ENCODE measurements around the gene PPP3R1.

Gene PPP3R1

DNA sequence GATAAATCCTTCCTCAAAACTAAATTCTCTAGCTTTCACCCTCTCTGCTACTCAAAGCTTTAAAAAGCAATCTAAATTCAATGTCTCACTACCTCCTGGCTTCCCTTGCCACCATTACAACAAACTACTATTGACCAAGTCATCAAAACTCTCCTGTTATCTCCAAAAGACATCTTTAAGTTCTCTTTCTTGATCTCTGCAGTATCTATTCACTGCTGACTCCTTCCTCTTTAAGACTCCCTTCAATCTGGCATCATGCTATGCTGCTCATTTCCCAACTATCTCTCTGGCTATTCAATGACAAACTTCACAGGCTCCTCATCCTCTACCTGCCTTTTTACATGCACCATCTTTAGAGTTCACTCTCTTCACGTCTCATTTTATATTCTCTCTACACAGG, 5.9 kb downstream of the PPP3R1 start:
- Histone ChIP-seq H3K27me3 (ENCODE audit: control insufficient read depth, insufficient read depth, low read length, poor library complexity, severe bottlenecking) (no peaks in the 10 kb centered on the region), H3K36me3 (ENCODE audit: control insufficient read depth, insufficient read depth, low read length) (no peaks in the 10 kb centered on the region), H3K27ac (ENCODE audit: insufficient read depth, low read depth, low read length, poor library complexity, severe bottlenecking) (no peak overlapping the region), H3K4me3 (ENCODE audit: insufficient read depth, low read depth, low read length) (no peak overlapping the region), H3K4me1 (ENCODE audit: control insufficient read depth, insufficient read depth, low read length) (peaks cover 15% of the 10 kb centered on the region), H3K9me3 (ENCODE audit: control insufficient read depth, low read length) (no peaks in the 10 kb centered on the region)
- 89 to 91% methylated on average over 1 of the region's 1 CpG for WGBS, 2 experiments

DNA sequence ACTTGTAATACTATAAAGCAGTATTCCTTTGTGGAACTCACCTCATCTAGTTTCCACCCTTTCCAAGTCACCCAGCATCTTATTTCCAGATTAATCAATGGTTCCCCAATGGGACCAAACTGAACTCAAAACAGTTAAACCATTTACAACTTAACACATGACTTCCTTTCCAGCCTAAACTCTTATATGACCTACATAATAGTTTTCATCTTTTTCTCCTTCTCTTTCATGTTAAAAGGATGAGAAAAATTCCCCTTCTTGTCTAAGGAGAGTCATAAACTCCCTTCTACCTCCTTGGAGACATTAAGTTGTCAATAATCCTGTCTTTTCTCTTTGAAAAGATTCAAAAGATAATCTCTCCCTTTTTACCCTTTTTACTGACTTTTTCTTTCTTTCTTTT, 6.7 kb downstream of the PPP3R1 start:
- Histone ChIP-seq H3K4me1 (ENCODE audit: control insufficient read depth, insufficient read depth, low read length) (peaks cover 15% of the 10 kb centered on the region), H3K27ac (ENCODE audit: insufficient read depth, low read depth, low read length, poor library complexity, severe bottlenecking) (no peak overlapping the region), H3K27me3 (ENCODE audit: control insufficient read depth, insufficient read depth, low read length, poor library complexity, severe bottlenecking) (no peaks in the 10 kb centered on the region), H3K9me3 (ENCODE audit: control insufficient read depth, low read length) (no peaks in the 10 kb centered on the region), H3K36me3 (ENCODE audit: control insufficient read depth, insufficient read depth, low read length) (no peaks in the 10 kb centered on the region), H3K4me3 (ENCODE audit: insufficient read depth, low read depth, low read length) (no peak overlapping the region)

DNA sequence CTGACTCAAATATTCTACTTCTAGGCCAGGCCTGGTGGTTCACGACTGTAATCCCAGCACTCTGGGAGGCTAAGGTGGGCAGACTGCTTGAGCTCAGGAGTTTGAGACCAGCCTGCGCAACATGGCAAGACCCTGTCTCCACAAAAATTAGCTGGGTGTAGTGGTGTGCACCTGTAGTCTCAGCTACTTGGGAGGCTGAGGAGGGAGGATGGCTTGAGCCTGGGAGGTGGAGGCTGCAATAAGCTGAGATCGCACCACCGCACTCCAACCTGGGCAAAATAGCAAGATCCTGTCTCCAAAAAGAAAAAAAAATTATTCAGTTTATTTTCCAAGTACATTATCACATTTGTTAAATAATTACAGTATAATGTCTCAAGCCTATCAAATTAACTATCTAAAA, 7.3 kb downstream of the PPP3R1 start:
- Histone ChIP-seq H3K27me3 (ENCODE audit: control insufficient read depth, insufficient read depth, low read length, poor library complexity, severe bottlenecking) (no peaks in the 10 kb centered on the region), H3K36me3 (ENCODE audit: control insufficient read depth, insufficient read depth, low read length) (no peaks in the 10 kb centered on the region), H3K4me1 (ENCODE audit: control insufficient read depth, insufficient read depth, low read length) (peaks cover 10% of the 10 kb centered on the region), H3K4me3 (ENCODE audit: insufficient read depth, low read depth, low read length) (no peak overlapping the region), H3K27ac (ENCODE audit: insufficient read depth, low read depth, low read length, poor library complexity, severe bottlenecking) (no peak overlapping the region), H3K9me3 (ENCODE audit: control insufficient read depth, low read length) (no peaks in the 10 kb centered on the region)
- 93 to 97% methylated on average over 4 of the region's 4 CpGs for whole genome bisulfite sequencing, 2 experiments

DNA sequence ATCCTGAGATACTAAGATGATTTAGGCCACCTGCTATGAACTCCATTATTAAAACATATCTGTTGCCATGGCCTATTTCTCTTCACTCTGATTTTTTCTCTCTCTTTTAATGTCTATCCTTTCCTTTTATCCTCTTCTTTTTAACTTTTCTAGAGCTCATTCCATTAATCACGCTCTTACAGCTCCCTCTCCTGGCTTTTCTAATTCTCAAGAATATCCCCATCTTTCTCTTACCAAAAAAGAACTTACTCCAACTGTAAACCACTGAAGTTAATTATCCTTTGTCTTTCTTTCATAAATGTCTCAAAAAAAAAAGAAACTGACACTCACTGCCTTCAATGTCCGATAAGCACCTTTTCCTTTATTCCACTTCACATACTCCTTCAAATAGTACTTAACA, 7.9 kb downstream of the PPP3R1 start:
- no peak overlapping the region for H3K4me3 ChIP-seq (ENCODE audit: insufficient read depth, low read depth, low read length)
- H3K27me3 ChIP-seq (ENCODE audit: control insufficient read depth, insufficient read depth, low read length, poor library complexity, severe bottlenecking) = no peaks in the 10 kb centered on the region
- H3K36me3 ChIP-seq (ENCODE audit: control insufficient read depth, insufficient read depth, low read length) = no peaks in the 10 kb centered on the region
- peaks cover 7% of the 10 kb centered on the region for H3K4me1 ChIP-seq (ENCODE audit: control insufficient read depth, insufficient read depth, low read length)
- 86 to 89% methylated on average over 2 of the region's 2 CpGs for WGBS, 2 experiments
- H3K9me3 ChIP-seq (ENCODE audit: control insufficient read depth, low read length) = no peaks in the 10 kb centered on the region
- no peak overlapping the region for H3K27ac ChIP-seq (ENCODE audit: insufficient read depth, low read depth, low read length, poor library complexity, severe bottlenecking)

DNA sequence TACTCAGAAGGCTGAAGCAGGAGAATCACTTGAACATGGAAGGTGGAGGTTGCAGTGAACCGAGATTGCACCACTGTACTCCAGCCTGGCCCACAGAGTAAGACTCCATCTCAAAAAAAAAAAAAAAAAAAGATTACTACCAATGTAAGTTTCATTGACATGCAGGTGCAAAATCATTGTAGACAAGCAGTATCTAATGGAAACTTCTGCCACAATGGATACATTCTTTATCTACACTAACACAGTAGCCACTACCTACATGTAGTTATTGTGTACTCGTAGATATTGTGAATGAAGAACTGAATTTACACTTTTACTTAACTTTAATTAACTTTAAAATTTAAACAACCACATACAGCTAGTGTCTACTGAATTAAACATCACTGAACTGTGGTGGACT, 10.6 kb downstream of the PPP3R1 start:
- Histone ChIP-seq H3K9me3 (ENCODE audit: control insufficient read depth, low read length) (no peaks in the 10 kb centered on the region), H3K4me3 (ENCODE audit: insufficient read depth, low read depth, low read length) (no peak overlapping the region), H3K27me3 (ENCODE audit: control insufficient read depth, insufficient read depth, low read length, poor library complexity, severe bottlenecking) (no peaks in the 10 kb centered on the region), H3K4me1 (ENCODE audit: control insufficient read depth, insufficient read depth, low read length) (peaks cover 7% of the 10 kb centered on the region), H3K27ac (ENCODE audit: insufficient read depth, low read depth, low read length, poor library complexity, severe bottlenecking) (no peak overlapping the region), H3K36me3 (ENCODE audit: control insufficient read depth, insufficient read depth, low read length) (no peaks in the 10 kb centered on the region)
- WGBS, 2 experiments = 80 to 100% methylated on average over 1 to 2 of the region's 2 CpGs

DNA sequence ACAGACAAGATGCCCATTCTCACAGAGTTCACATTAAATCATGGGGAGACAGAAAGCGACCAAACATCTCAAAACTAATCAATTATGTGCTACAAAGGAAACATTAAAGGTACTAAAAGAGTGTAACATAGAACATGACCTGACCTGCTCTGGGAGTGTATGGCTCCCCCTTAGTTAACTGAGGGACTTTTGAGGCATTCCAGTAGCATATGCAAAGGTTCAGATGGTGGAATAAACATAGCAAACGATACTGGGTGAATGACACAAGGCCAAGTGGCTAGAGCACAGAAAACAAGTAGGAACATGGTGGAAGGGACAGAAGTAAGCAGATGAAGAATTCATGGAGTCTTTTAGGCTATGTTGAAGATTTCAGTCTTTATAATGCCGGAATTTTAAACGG, 11.9 kb downstream of the PPP3R1 start:
- H3K36me3 ChIP-seq (ENCODE audit: control insufficient read depth, insufficient read depth, low read length) = no peaks in the 10 kb centered on the region
- H3K27me3 ChIP-seq (ENCODE audit: control insufficient read depth, insufficient read depth, low read length, poor library complexity, severe bottlenecking) = no peaks in the 10 kb centered on the region
- H3K4me3 ChIP-seq (ENCODE audit: insufficient read depth, low read depth, low read length) = no peak overlapping the region
- no peak overlapping the region for H3K27ac ChIP-seq (ENCODE audit: insufficient read depth, low read depth, low read length, poor library complexity, severe bottlenecking)
- WGBS, 2 experiments = 82 to 92% methylated on average over 4 of the region's 4 CpGs
- no peaks in the 10 kb centered on the region for H3K9me3 ChIP-seq (ENCODE audit: control insufficient read depth, low read length)
- peaks cover 4% of the 10 kb centered on the region for H3K4me1 ChIP-seq (ENCODE audit: control insufficient read depth, insufficient read depth, low read length)

DNA sequence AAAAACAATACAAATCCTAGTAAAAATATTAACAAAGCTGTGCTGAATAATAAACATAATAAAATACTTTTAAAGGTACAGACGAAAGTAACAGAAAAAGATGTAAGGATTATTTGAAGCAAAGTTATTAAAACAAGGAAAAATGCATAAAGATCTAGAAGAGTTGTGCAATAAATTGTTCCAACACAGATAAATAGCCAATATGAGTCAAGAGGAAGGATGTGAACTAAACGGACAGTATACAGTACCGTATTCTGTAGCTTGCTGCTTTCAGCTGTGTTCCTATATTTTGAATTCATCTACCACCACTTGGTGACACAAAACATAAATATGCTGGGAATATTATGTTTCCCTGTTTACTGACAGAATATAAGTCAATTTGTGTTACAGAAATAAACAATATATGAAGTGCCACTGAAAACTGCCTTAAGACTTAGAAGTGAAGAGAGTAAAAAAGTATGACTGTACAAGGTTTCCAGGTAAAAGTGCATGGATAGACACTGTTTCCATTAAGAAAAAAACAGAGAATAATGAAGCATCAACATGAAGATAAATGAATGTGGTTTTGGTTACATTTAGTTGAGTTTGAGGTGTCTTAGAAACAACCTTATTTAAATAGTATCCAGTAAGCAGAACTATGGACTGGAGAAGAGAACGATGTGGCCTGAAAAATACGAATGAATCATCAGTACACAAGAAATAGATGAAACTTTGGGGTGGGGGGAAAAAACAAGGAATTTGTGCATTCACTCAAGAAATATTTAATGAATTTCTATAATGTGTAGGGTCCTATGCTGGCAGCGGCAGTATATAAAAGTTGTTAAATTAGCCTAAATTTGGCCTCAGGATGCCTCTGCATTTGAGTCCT, 13.1 kb downstream of the PPP3R1 start:
- peaks cover 4% of the 10 kb centered on the region for H3K4me1 ChIP-seq (ENCODE audit: control insufficient read depth, insufficient read depth, low read length)
- H3K36me3 ChIP-seq (ENCODE audit: control insufficient read depth, insufficient read depth, low read length) = no peaks in the 10 kb centered on the region
- no peak overlapping the region for H3K4me3 ChIP-seq (ENCODE audit: insufficient read depth, low read depth, low read length)
- H3K9me3 ChIP-seq (ENCODE audit: control insufficient read depth, low read length) = no peaks in the 10 kb centered on the region
- H3K27me3 ChIP-seq (ENCODE audit: control insufficient read depth, insufficient read depth, low read length, poor library complexity, severe bottlenecking) = no peaks in the 10 kb centered on the region
- WGBS, 2 experiments = 91 to 93% methylated on average over 6 of the region's 6 CpGs
- H3K27ac ChIP-seq (ENCODE audit: insufficient read depth, low read depth, low read length, poor library complexity, severe bottlenecking) = no peak overlapping the region

DNA sequence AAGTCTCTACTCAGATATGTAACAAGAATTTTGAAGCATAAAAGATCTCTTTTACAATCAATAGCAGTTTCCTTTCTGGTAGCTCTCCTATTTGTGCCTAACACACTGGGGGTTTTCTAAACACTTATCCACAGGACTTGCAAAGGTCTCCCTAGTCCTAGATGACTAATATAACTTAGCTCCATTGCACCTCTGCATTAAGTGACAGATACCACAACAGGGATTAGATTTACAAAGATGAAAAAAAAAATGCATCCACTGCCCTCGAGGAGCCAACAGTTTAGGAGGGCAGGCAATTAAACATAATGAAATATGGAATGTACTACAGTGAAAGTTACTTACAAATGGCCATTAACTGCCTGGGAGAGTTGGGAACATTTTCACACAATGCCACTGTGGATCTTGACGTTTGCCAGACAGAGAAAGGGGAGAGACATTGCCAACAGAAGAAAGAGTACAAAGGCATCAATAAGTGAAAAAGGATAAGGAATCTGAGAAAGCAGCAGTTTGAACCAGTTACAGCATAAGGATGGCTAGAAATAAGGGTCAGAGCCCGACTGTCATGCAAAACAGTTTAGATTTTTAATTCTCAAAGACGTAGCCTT, 14.3 kb downstream of the PPP3R1 start:
- Histone ChIP-seq H3K4me1 (ENCODE audit: control insufficient read depth, insufficient read depth, low read length) (peaks cover 4% of the 10 kb centered on the region), H3K27ac (ENCODE audit: insufficient read depth, low read depth, low read length, poor library complexity, severe bottlenecking) (no peak overlapping the region), H3K36me3 (ENCODE audit: control insufficient read depth, insufficient read depth, low read length) (no peaks in the 10 kb centered on the region), H3K27me3 (ENCODE audit: control insufficient read depth, insufficient read depth, low read length, poor library complexity, severe bottlenecking) (no peaks in the 10 kb centered on the region), H3K4me3 (ENCODE audit: insufficient read depth, low read depth, low read length) (no peak overlapping the region), H3K9me3 (ENCODE audit: control insufficient read depth, low read length) (no peaks in the 10 kb centered on the region)
- 68 to 70% methylated on average over 4 of the region's 4 CpGs for WGBS, 2 experiments

DNA sequence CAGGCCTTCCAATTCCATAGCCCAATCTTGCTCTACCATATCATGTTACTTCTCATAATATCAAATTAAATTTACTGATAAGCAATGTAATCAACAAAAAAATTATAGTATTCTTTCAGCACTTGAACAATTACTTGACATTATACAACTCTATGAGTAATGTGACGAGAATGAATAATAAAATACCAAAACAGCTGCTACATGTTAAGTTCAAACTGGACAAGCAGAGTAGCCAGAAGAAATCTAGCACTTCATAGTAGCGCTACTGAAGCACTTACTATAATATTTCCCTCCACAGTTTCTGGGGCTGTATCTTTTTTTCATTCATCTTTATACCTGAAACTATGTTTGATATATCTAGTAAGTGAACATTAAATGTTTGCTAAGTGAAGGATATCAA, 14.9 kb downstream of the PPP3R1 start:
- no peaks in the 10 kb centered on the region for H3K36me3 ChIP-seq (ENCODE audit: control insufficient read depth, insufficient read depth, low read length)
- H3K4me3 ChIP-seq (ENCODE audit: insufficient read depth, low read depth, low read length) = no peak overlapping the region
- no peaks in the 10 kb centered on the region for H3K9me3 ChIP-seq (ENCODE audit: control insufficient read depth, low read length)
- WGBS, 2 experiments = 93 to 100% methylated on average over 2 of the region's 2 CpGs
- no peak overlapping the region for H3K27ac ChIP-seq (ENCODE audit: insufficient read depth, low read depth, low read length, poor library complexity, severe bottlenecking)
- no peaks in the 10 kb centered on the region for H3K27me3 ChIP-seq (ENCODE audit: control insufficient read depth, insufficient read depth, low read length, poor library complexity, severe bottlenecking)
- H3K4me1 ChIP-seq (ENCODE audit: control insufficient read depth, insufficient read depth, low read length) = peaks cover 4% of the 10 kb centered on the region

DNA sequence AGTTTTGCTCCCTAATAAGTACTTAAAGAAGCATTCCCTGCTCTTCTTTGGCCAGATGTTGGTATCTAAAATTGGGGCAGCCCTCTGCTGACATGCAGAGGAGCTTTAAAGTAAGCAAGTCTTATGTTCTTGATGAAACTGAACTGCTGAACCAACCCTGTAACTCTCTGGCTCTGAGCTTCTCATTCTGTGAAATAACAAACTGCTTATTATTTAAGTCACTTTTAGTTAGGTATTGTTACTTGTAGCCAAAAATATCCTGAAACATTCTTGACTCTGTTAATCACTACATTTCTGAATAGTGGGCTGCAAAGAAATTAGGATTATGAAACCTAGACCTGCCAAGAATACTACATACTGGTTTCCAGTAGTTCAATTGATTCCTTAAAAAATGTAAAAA, 15.5 kb downstream of the PPP3R1 start:
- no peaks in the 10 kb centered on the region for H3K27me3 ChIP-seq (ENCODE audit: control insufficient read depth, insufficient read depth, low read length, poor library complexity, severe bottlenecking)
- H3K36me3 ChIP-seq (ENCODE audit: control insufficient read depth, insufficient read depth, low read length) = no peaks in the 10 kb centered on the region
- H3K27ac ChIP-seq (ENCODE audit: insufficient read depth, low read depth, low read length, poor library complexity, severe bottlenecking) = no peak overlapping the region
- no peaks in the 10 kb centered on the region for H3K9me3 ChIP-seq (ENCODE audit: control insufficient read depth, low read length)
- peaks cover 4% of the 10 kb centered on the region for H3K4me1 ChIP-seq (ENCODE audit: control insufficient read depth, insufficient read depth, low read length)
- no peak overlapping the region for H3K4me3 ChIP-seq (ENCODE audit: insufficient read depth, low read depth, low read length)

Data from ectodermal cell (in vitro differentiated cells).